BE2C (cell line): Measurements from ENCODE around the gene GLCE.

ENCODE experiments used
- DNase-seq: peaks from one replicate; pipeline ENCODE4 v3.0.0-alpha.2; 2020
- H3K27me3 ChIP-seq: fragments of 250-450 bp; sonication (Bioruptor Pico); 2 replicates; pipeline ENCODE4 v1.5.1; 2020; ENCODE audit warnings: mild to moderate bottlenecking
- H3K36me3 ChIP-seq: fragments of 250-450 bp; sonication (Bioruptor Pico); 2 replicates; pipeline ENCODE4 v1.5.1; 2020; ENCODE audit warnings: mild to moderate bottlenecking
- H3K4me1 ChIP-seq: fragments of 250-450 bp; sonication (Bioruptor Pico); 2 replicates; pipeline ENCODE4 v1.5.1; 2020
- H3K4me3 ChIP-seq: 2 replicates; pipeline ENCODE4 v1.5.1; 2011; ENCODE audit warnings: low read depth, low read length
- H3K9me3 ChIP-seq: fragments of 250-450 bp; sonication (Bioruptor Pico); 2 replicates; pipeline ENCODE4 v1.5.1; 2020
- TF ChIP-seq, protein P1 (sequence below): IDR thresholded peaks from 2 replicates; pipeline ENCODE4 v1.5.1; 2012; ENCODE audit warnings: mild to moderate bottlenecking, low read depth, low read length

The GLCE gene

DNA sequence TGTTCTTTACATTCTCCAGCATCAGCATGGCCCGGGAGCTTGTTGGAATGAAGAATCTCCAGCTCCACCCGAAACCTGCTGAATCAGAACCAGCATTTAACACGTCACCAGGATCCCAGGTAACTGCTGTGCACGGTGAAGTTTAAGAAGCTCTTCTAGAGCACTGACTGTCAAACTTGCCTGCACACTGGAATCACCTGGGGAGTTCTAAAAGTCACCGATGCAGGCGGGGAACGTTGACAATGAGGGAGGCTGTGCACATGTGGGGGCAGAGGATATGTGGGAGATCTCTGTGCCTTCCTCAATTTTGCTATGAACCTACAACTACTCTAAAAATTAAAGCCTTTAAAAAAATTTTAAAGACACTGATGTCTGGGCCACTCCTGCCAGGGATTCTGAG lies 119.2 kb downstream of the GLCE start:
- Histone ChIP-seq H3K27me3 (no peaks in the 10 kb centered on the region), H3K4me3 (no peak overlapping the region), H3K9me3 (no peaks in the 10 kb centered on the region), H3K4me1 (no peaks in the 10 kb centered on the region), H3K36me3 (no peaks in the 10 kb centered on the region)
- TF ChIP-seq, protein P1, sequence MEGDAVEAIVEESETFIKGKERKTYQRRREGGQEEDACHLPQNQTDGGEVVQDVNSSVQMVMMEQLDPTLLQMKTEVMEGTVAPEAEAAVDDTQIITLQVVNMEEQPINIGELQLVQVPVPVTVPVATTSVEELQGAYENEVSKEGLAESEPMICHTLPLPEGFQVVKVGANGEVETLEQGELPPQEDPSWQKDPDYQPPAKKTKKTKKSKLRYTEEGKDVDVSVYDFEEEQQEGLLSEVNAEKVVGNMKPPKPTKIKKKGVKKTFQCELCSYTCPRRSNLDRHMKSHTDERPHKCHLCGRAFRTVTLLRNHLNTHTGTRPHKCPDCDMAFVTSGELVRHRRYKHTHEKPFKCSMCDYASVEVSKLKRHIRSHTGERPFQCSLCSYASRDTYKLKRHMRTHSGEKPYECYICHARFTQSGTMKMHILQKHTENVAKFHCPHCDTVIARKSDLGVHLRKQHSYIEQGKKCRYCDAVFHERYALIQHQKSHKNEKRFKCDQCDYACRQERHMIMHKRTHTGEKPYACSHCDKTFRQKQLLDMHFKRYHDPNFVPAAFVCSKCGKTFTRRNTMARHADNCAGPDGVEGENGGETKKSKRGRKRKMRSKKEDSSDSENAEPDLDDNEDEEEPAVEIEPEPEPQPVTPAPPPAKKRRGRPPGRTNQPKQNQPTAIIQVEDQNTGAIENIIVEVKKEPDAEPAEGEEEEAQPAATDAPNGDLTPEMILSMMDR = no peak
- no peak for DNase-seq

DNA sequence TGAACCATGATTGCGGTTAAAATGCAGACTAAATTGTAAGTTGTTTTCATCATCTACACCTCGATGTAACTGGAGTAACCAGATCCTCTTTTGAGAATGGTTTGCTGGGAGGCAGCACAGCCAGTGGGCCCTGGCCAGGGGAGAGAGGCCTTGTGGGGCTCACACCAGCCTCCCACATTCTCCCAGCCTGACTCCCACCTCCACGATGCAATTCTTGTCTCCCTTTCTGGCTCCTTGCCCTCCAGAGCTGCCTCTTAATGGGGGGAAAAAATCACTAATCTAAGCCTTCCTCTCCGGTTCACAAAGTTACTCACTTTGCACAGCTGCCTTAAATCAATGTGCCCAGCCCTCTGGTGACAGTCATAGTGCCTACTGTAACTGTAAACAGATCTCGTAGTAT lies 120.3 kb downstream of the GLCE start:
- no peaks in the 10 kb centered on the region for H3K27me3 ChIP-seq

DNA sequence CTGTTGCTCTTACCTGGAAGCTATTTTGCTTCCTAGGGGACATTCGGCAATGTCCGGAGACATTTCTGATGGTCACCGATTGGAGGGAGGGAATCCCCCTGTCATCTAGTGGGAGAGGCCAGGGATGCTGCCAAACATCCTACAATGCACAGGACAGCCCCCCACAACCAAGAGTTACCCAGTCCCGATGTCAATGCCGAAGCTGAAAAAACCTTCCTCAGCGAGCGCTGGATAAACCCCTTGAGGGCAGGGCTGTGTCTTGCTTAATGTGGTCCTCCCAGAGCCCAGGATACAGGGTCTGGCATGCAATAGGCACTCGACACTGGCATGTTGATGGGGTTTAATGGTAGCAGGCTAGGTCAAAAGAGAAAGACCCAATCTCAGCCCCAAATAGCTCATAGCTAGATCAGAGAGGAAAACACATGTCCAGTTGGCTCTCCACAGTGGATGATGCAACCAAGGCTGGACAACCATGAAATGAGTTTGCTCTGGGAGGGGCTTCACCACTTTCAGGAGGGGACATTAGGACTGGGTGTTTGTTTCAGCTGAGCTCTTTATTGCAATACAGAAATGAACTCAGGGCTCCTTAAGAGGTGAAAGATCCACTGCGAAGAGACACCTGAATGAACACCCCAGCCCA lies 121.8 kb downstream of the GLCE start:
- no peaks in the 10 kb centered on the region for H3K36me3 ChIP-seq
- DNase-seq = no peak
- no peaks in the 10 kb centered on the region for H3K27me3 ChIP-seq
- H3K9me3 ChIP-seq = no peaks in the 10 kb centered on the region
- TF ChIP-seq, protein P1 = no peak
- H3K4me1 ChIP-seq = no peaks in the 10 kb centered on the region
- no peak overlapping the region for H3K4me3 ChIP-seq

More for the DNA sequence above, 120.3 kb downstream of the GLCE start:
- TF ChIP-seq, protein P1 = no peak
- no peaks in the 10 kb centered on the region for H3K9me3 ChIP-seq
- H3K4me3 ChIP-seq = no peak overlapping the region
- DNase-seq = no peak
- no peaks in the 10 kb centered on the region for H3K36me3 ChIP-seq
- no peaks in the 10 kb centered on the region for H3K4me1 ChIP-seq

DNA sequence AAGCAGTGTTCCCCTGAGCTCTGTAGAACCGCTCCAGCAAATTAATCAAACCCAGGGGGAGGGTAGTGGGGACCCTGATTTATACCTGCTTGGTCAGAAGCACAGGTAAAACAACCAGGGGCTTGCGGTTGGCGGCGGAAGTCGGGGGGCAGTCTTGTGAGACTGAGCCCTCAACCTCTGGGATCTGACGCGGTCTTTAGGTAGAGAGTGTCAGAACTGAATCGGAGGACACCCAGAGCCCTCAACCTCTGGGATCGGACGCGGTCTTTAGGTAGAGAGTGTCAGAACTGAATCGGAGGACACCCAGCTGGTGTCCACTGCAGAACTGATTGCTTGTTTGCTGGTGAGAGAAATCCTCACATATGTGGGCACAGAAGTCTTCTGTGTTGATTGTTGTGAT lies 125.4 kb downstream of the GLCE start:
- H3K27me3 ChIP-seq = no peaks in the 10 kb centered on the region
- TF ChIP-seq, protein P1 = no peak
- H3K36me3 ChIP-seq = no peaks in the 10 kb centered on the region
- H3K4me3 ChIP-seq = no peak overlapping the region
- H3K4me1 ChIP-seq = peaks cover 12% of the 10 kb centered on the region
- H3K9me3 ChIP-seq = no peaks in the 10 kb centered on the region
- DNase-seq = no peak

DNA sequence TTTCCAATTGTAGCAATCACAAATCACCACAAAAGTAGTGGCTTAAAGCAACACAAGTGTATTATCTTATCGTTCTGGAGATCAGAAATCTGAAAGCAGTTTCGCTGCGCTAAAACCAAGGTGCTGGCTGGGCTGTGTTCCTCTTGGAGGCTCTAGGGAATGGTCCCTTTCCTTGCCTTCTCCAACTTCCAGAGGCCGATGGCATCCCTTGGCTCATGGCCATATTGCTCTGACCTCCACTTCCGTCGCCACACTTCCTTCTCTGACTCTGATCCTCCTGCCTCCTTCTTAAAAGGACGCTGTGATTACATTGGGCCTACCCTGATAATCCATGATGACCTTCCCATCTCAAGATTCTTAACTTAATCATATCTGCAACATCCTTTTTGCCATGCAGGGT lies 127.6 kb downstream of the GLCE start:
- TF ChIP-seq, protein P1 = no peak
- H3K36me3 ChIP-seq = no peaks in the 10 kb centered on the region
- DNase-seq = no peak
- H3K9me3 ChIP-seq = no peaks in the 10 kb centered on the region
- no peak overlapping the region for H3K4me3 ChIP-seq
- H3K27me3 ChIP-seq = no peaks in the 10 kb centered on the region
- H3K4me1 ChIP-seq = peaks cover 12% of the 10 kb centered on the region

DNA sequence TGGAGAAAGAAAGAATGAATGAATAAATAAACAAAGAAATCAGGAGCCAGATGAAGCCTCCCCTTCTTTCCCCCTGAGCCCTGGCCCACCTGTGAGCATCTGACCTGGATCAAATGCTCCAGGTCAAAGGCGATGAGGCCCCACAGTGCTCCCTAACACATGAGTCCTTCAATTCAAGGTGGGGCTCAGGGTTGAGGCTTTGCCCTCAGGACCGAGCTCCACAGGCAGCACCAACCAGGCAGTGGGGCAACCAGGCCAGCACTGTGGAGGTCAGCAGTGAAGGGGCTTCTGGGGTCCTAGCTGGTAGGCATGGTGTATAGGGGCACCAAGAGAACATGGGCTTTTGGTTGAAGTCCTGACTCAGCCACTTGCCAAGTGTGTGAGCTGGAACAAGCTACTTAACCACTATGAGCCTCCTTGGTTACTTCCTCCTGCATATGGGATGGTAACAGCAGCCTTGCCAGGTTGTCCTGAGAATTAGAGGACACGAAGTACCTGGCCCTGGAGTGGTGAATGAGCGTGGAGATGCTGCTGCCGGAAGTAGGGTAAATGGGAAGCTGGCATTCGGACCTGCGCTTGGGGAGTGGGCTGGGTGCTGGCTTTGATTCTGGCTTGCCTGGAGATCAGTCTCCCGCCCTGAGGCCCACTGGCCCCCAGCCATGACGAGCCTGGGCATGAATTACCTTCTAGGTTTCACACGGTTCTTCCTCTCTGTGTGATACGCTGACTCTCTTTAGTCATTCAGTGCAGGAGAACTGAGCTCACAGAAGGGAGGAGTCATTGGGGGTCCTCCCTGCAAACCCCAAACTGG lies 128.3 kb downstream of the GLCE start:
- no peak for DNase-seq
- H3K4me1 ChIP-seq = peaks cover 12% of the 10 kb centered on the region
- no peaks in the 10 kb centered on the region for H3K27me3 ChIP-seq
- TF ChIP-seq, protein P1 = no peak
- no peaks in the 10 kb centered on the region for H3K9me3 ChIP-seq
- H3K4me3 ChIP-seq = no peak overlapping the region
- no peaks in the 10 kb centered on the region for H3K36me3 ChIP-seq
